Stimulated activated CD8-positive, alpha-beta memory T cell treated with anti-CD3 and anti-CD28 coated beads, Interleukin-2, amount 100 ng/mL, for 1 hour (primary cell): ENCODE data around the gene DLGAP1.

ENCODE experiments used
- DNase-seq, 2 donors: peaks; one replicate each; pipeline ENCODE4 v3.0.0-alpha.2; 2020; ENCODE audit warnings: low read depth in 2 of 2

DLGAP1 gene

DNA sequence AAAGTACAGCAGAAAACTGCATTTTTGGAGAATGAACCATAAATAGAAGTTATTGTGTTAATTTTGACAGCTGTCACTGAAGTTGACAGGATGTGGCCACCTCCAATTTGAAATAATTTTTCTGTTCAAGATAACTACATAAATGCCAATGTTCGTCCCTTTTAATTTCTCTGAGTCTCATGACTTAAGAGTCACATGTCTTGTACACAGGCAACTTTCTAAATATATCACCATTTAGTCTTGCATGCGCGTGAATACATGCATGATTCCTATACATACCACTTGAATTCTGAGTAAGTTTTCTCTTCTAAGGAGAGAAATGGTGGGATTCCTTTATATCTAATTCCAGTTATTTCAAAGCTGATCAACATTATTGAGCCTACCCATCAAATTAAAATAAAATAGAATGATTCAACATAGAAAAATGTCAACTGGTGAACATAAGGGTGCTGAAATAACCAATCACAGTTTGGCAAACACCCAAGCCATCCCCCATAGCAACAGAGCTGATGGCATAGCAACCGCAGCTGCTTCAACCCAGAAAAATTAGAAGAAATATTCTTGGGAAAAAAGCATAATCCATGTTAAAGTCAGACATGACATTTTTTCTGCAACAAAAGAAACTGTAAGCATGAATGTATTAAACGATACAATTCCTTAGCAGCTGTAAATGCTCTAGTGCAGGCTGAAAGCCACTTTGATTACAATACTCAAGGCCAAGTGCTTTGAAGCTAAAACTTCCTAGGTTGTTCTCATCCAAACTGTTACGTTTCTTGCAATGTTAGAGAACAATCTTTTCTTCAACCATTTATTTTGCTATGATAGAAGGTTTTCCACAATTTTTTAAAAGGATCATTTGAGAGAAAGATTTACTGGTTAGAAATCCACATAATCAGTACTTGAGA is 282.7 kb downstream of the DLGAP1 start:
- DNase-seq: no peak

DNA sequence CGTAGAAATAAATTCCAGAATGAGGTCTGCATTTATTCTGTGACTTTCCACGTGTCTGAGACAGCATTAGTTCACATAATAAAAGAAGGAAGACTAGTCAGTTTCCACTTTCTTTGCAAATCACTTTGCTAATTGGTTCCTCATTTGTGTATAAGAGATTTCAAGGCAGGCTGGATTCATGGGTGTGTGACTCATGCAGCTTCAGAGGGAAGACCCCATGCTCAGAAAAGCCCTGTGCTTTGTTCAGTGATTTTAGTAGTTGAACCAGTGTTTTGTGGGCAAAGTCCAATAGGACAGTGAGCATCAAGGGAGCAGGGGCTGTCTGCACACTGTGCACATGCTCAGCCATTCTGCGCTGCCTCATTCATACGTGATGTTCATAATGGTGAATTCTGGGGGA is 297.8 kb downstream of the DLGAP1 start:
- no peak for DNase-seq

- DNase-seq: no peak
Measured at GRCh38 chr18:4146797-4147196, 308.3 kb downstream of the DLGAP1 start.

DNA sequence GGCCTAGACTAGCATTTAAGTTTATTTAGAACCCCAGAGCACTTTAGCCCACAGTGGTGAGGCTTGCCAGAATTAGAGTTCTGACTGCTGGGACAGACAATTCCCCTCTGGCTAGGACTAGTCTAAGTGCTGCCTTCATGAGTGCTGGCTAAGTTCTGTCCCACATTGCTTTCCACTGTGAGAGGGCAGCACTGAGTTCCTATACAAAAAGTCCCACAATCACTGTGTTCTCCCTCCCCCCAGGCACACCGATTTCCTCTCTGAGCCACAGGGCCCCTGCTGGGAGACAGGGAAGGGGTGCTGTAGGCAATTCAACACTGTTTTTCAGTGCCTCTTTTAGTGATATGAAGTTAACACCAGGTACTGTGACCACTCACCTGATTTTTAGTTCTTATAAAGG is 310.9 kb downstream of the DLGAP1 start:
- DNase-seq: no peak

DNA sequence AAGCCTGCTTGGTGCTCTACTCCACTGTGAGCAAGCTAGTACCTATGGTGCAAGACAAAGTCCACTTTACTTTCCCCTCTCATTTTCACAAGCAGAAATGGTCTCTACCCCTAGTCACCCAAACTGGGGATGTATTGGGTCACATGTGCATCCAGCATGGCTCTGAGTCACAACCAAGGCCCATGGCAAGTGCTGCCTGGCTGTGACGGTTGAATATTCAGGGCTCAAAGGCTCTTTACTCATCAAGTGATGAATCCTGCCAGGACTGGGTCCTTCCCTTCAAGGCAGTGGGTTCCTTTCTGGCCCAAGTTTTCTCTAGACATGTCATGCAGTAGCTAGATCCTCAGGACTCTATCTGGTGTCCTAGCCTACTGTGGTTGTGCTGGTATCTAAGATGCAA is 311.5 kb downstream of the DLGAP1 start:
- DNase-seq: no peak

- DNase-seq: no peak
Measured at GRCh38 chr18:4142876-4143275, 312.2 kb downstream of the DLGAP1 start.

DNA sequence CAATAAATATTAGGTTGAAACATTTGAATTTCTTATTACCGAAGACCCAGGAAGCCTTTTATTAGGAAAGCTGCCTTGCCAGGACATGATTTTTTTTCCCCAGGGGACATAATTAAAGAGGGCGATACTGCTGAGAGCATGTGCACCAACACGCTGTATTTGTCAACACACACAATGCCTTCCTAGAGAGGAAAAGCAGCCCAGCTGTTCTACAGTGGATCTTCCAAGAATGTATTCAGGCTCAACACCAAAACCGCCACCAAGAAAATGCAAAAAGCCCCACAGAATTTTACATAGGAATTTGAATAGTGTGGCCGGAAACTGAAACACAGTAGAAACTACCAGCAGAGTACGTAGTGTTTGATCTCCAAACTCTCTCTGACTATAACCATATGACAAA is 320.4 kb downstream of the DLGAP1 start:
- DNase-seq: no peak

GRCh38 chr18:4130734-4131719 is 324.1 kb downstream of the DLGAP1 start:
- no peak for DNase-seq

DNA sequence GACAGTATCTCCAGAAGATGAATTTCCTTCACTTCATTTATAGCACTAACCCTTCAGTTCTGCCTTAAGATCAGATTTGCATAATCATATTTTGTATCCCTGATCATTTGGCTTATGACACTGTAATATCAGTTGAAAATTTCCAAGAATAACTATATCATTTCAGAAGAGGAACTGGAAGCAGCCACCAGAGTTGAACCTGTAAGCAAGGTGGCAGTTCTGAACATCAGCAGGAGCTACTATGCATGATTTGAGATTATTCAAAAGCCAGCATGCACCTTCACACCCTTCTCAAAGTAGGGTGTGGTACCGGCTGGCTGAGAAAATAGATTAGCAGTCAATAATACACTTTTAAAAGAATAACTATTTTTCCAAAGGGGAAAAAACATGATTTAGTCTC is 328.2 kb downstream of the DLGAP1 start:
- no peak for DNase-seq

DNA sequence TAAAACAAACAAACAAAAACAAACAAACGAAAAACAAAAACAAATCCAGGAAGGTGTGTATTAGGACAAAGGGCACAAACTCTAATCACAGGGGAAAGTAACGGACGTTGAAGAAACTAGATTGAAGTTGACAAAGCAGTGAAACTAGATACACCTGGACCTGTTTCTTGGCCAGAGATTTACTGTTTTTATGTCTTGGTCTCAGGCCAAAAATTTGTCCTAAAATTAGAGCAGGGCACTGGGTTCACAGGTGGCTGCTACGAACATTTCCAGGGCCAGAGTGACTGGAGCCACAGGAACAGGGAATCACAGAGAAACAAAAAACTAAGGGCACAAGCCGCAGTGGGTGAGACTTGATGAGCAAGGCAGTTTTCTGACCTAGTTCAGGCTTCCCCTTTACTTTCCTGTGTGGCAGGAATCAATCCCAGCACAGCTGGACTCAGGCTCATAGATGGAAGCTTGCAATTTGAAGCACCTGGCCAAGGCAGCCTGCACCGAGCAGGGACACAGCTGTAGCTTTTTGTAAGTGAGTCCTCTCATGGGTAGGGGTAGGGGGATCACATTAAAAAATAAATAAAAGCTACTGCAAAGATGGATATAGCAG is 329.4 kb downstream of the DLGAP1 start:
- DNase-seq: no peak

DNA sequence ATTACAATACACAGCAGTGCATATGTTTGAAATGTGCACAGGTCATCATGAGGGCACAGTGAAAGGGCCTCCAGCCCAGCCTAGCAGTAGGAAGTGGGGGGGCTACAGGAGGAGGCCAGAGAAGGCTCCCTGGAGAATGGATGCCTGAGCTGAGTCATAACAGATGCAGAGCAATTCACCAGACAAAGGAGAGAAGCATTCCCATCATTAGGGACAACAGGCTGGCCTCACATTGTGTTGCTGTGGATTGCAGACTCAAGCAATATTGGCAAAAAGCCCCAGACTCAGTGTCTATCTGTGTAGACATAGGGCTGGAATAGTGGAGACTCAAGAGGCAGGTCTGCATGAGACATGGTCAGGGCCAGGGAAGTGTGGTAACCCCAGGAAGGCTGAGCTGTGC is 329.9 kb downstream of the DLGAP1 start:
- no peak for DNase-seq

- no peak for DNase-seq
Measured at GRCh38 chr18:4119813-4120212, 335.3 kb downstream of the DLGAP1 start.

- DNase-seq: no peak
Measured at GRCh38 chr18:4119127-4119648, 335.9 kb downstream of the DLGAP1 start.

- no peak for DNase-seq
Measured at GRCh38 chr18:4108016-4108415, 347.1 kb downstream of the DLGAP1 start.

GRCh38 chr18:4107049-4107467 is 348.0 kb downstream of the DLGAP1 start:
- no peak for DNase-seq

GRCh38 chr18:4106407-4107033 is 348.6 kb downstream of the DLGAP1 start:
- DNase-seq: peak; percentile 1 to 18

DNA sequence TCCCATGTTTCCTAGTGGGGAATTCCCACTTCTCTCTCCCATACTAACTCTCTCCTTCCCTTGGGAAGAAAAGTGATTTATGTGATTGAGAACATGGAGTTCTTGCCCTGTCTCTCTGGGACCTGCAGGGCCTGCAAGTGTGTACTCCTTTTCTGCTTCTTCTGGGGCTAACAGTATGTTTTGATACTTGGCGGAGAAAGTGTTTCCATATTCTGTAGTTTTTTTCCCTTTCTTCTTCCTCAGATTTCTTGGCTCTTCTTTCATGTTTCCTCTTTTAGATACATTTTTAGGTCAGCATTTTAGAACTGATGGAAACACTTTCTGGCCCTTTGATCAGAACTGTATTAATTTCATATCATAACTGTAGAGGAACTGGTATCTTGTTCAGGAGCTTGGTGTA is 352.2 kb downstream of the DLGAP1 start:
- no peak for DNase-seq

GRCh38 chr18:4101009-4101408 is 354.1 kb downstream of the DLGAP1 start:
- DNase-seq: no peak

- no peak for DNase-seq
Measured at GRCh38 chr18:4096486-4096885, 358.6 kb downstream of the DLGAP1 start.

- no peak for DNase-seq
Measured at GRCh38 chr18:4093676-4094075, 361.4 kb downstream of the DLGAP1 start.

GRCh38 chr18:4084382-4084900 is 370.7 kb downstream of the DLGAP1 start:
- no peak for DNase-seq
